Spleen (tissue), 7 donors: ENCODE measurements around the gene C9orf85.

Source experiments
- POLR2A ChIP-seq, 3 donors: fragments of 450-650 bp; IDR thresholded peaks; one replicate each; pipeline ENCODE4 v1.5.1; 2017; ENCODE audit warnings: antibody characterized with exemption in 3 of 3, mild to moderate bottlenecking in 1 of 3
- TF ChIP-seq, protein P1 (sequence below), 11 experiments: fragments of 200-600 bp in 7 of 11; fragments of 450-650 bp in 4 of 11; sonication (generic) in 4 of 11; IDR thresholded peaks in 8 of 11; conservative IDR thresholded peaks in 3 of 11; 1 replicate in 7 of 11; 2 replicates in 4 of 11; pipeline versions ENCODE4 v1.4.0 to v1.8.0; 2016 to 2021; ENCODE audit warnings: antibody characterized with exemption in 11 of 11, inconsistent platforms in 4 of 11, mild to moderate bottlenecking in 1 of 11
- donor health status: DM: no; HTN: no; CAD: no; lungs with moderate emphysema.
- donor health status: DM: no; HTN: no; CAD: no.
- donor health status: DM: no; HTN: no; CAD: no.

DNA sequence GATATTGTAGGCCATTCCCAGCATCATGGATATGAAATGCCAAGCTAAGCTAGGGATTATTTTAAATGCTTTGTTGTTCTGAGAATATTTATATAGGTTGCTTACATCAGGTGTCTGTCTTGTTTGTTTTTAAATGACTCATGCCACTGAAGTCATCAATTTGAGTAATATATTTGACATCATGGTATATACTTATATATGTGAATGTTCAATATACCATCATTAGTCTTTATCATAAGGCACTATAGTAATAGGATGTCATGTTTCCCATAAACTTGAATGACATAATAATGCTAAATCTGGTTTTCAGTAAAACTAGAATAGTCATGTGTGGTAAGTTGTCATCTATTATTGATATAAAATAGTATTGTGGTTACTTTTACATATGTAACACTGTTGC is 13.1 kb downstream of the C9orf85 start:
- TF ChIP-seq, protein P1, sequence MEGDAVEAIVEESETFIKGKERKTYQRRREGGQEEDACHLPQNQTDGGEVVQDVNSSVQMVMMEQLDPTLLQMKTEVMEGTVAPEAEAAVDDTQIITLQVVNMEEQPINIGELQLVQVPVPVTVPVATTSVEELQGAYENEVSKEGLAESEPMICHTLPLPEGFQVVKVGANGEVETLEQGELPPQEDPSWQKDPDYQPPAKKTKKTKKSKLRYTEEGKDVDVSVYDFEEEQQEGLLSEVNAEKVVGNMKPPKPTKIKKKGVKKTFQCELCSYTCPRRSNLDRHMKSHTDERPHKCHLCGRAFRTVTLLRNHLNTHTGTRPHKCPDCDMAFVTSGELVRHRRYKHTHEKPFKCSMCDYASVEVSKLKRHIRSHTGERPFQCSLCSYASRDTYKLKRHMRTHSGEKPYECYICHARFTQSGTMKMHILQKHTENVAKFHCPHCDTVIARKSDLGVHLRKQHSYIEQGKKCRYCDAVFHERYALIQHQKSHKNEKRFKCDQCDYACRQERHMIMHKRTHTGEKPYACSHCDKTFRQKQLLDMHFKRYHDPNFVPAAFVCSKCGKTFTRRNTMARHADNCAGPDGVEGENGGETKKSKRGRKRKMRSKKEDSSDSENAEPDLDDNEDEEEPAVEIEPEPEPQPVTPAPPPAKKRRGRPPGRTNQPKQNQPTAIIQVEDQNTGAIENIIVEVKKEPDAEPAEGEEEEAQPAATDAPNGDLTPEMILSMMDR (IDR thresholded peaks at IDR 0.05 in 8 of 11, conservative IDR thresholded peaks at IDR 0.05 in 3 of 11): no peak
- TF ChIP-seq POLR2A (IDR thresholded peaks at IDR 0.05): no peak
